Measurements from ENCODE around the gene CCDC85B. TPM values are rescaled to one million over a fixed set of nuclear protein-coding genes. Genes with fewer than 3 reads are reported as not detected.

The CCDC85B gene
- total RNA-seq, 1 donor from 2014 or later, result 129 TPM

DNA sequence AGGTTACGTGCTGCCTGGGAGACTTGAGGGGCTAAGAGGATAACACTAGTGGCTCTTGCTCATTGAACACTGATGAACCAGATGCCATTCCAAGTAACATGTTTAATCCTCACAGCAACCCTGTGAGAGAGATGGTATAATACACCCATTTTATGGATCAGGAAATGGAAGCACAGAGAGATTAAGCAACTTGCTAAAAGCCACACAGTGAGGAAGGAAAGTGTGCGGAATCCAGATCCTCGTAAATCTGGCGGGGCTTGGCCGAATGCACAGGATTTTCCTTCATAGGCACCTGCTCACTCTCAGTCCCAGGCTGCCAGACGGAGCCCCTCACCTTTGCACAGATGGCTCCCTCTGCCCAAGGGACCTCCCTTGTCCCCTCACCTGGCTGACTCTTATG, 17.4 kb downstream of the CCDC85B start:
- no peak for DNase-seq (ENCODE audit: low read depth, low spot score)

DNA sequence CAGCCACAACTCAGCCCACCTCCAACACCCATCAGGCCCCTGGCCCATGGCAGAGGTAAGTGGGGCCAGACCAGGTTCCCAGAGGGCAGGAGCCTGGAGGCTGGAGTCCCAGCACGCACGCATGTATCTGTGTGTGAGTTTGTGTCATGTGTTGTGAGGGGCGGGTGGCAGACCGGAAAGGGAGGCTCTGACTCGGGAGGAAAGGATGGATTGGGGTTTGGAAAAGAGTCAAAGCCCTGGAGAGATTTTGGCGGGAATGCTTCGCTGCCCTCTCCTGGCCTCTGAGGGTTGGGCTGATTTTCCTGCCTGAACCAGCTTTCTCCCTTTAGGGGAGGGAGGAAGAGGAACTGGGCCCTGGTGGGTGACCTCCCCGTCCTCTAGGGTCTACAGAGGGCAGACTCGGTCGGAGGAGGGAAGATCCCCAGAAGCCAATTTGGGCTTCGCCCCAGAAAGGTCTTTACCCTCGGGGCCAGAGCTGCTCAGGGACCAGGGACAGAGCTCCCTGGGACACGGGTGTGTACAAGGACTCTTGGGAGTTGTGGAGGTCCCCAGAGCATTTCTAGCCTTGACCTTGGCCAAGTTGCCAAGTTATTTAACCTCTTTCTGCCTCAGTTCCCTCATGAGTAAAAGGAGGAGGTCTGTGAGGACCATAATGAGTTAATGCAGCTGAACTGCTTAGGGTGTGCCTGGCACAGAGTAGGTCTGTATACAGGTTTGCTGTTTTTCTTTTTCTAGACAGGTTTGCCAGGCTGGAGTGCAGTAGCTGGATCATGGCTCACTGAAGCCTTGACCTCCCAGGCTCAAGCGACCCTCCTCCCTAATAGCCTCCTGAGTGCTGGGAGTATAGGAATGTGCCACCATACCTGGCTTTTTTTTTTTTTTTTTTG, 21.5 kb downstream of the CCDC85B start:
- DNase-seq (ENCODE audit: low read depth, low spot score), result no peak

DNA sequence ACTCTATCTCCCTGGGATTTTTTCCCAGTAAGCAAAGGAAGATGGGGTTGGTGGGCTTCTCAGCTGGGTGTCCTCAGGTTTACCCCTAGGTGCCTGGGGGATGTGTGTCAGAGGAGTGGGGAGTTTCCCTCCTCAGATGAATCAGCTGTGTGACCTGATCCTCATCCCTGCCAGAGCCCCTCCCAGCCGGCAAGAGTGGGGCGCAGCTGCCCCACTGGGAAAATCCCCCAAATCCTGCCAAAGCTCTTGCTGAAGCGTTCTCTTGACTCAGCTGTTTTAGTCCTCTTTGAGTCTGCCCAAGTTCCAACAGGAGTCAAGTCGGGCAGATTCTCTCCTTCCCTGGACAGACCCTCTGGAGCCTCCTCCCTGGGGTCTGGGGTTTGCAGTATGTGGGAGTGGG, 22.4 kb downstream of the CCDC85B start:
- no peak for DNase-seq (ENCODE audit: low read depth, low spot score)

DNA sequence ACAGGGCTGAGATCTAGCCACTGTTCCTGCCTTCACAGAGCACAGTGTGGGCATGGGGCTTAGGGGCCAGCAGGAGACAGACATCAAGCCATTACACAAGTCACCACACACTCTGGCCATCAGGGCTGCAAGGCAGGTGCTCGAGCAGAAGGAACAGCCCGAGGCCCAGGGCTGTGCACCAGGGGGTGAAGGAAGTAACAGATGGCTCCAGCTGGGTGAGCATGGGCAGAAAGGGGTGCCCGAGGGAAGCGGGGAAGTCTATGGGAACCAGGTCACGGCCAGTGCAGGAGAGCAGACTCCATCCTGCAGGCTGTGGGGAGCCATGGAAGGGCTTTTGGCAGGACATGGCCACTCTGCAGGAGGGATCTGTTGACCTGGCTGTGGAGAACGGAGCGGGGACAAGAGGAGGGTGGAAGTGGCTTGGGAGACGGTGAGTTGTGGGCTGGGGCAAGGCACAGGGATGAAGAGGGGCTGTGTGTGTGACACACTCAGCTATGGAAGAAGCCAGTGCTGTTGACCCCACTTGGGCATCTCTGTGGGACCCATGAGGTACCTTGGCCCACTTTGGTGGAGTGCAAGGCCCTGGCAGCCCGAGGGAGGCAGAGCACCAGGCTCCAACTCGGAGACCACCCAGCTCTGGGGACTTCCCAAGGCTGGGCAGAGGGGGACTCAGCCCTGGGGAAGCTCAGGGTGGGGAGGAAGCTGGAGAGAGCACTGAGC, 24.8 kb downstream of the CCDC85B start:
- DNase-seq (ENCODE audit: low read depth, low spot score), result no peak

DNA sequence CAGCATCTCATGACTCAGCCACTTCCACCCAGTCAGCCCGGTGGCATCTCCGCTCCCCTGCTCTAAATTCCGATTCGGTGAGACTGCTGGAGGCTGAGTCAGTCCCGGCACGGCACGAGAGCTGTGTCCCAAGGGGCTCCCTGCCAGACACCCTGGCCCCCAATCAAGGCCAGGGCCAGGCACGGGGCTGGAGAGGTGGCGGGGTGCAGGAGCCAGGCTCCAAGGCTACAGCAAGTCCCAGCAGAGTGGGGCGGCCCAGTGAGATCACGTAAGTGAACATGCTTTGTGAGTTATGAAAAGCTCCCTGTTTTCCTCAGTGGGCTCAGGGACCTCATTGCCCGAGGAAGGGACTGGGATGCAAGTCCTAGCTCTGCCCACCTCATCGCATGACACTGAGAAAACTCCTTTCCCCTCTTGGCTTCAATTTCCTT, 25.4 kb downstream of the CCDC85B start:
- DNase-seq (ENCODE audit: low read depth, low spot score), result peak; percentile 85

DNA sequence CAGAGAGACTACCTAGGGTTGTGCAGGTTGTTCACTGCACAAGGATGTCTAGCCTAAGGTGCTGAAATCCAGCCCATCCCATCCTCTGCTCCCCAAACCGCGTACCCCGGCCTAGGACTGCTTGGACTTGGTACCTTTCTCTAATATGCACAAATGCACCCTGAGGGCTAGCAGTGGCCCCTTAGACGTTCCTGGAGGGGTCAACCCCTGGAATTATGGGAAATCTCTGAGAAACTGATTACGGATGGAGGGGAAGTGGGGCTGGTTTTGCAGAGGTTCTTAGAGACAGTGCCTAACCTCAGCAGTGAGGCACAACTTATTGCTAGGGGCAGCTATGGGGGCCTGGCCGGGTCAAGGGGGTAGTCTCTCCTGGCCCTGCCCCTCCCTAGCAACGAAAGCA, 25.9 kb downstream of the CCDC85B start:
- no peak for DNase-seq (ENCODE audit: low read depth, low spot score)

DNA sequence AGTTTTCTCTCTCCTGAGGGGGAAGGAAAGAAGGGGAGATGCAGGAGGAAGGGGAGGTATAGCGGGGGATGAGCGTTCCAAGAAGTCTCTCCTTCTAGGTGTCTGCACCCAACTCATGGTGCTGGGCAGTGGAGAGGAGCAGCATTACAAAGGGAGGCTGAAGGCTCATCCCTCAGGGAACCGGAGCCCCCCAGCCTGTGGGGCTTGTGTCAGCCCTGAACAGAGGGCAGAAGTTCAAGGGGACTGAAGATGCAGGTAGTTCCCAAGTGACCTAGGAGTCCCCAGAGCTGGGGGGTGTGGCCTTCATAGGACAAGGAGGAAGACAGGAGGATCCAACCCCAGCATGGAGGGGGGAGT, 26.6 kb downstream of the CCDC85B start:
- DNase-seq (ENCODE audit: low read depth, low spot score), result no peak

DNA sequence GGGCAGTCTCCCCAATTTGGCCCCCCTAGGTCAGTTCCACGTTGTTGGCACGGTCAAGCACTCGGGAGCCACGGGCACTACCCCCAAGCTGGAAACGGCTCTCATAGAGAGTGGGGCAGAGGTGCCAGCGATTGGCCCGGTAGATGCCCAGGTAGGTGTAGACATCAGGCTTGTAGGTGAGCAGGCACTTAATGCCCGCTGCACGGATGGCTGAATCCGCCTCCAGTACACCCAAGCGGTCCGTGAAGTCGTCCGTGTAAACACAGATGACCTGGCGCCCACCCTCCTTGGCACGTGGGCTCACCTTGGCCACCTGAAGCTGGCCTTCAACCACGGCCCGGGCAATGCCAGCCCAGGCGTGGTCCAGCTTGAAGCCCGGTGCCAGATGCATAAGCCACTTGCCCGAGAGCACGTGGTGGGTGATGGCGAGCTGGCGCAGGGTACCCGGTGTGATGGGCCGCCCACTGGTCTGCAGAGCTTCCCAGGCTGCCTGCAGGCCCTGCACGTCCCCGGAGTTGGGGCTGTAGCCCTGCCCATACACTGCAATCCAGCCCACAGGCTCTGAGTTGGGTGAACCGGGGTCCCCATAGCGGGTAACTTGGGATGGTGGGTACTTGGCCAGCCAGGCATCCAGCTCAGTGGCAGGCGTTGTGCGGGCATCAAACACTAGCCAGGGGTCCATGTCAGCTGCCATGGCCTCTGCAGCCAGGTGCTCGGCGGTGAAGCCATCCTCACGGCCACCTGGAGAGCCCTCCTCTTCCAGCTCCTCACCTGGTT, 27.1 kb downstream of the CCDC85B start:
- DNase-seq (ENCODE audit: low read depth, low spot score), result no peak

DNA sequence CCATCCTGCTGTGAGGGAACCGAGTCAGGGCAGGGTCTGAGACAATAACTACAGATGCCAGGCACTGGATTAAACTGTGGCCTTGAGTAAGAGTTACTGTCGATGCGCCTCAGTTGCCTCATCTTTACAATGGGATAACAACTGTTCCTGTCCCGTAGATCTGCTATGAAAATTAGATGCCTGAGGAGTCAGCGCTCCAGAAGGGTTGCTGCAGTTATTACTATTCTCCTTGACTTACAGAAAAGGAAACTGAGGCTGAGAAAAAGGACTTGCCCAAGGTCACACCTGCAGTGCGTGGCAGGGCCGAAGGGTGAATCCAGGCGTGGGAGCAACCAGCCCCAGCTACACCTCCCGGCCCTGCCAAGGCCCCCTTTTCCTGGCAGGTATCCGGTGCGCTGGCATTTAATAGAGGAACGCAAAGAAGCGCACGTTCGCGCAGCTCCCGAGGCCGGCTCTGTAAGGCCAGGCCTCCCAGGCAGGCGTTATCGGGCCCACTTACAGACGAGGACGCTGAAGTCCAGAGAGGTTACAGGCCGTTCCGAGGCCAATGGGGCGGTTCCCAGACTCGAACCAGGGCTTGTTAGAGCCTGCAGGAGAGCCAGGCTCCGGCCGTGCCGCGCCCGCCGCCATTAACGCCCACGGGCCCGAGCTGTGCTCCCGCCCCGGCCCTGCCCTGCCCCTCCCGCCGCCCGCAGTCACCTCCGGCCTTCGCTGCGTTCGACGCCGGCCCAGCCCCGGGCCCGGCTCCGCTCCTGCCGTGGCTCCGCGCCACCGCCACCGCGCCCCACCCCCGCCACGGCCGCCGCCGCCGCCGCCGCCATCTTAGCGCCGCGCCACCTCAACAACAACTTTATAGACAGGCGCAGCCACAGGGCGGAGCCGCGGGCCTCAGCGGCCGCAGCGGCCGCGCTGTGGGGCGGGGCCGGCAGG, 28.0 kb downstream of the CCDC85B start, which contains the start of gene C11orf68:
Gene C11orf68, minus strand, starts transcription at position 852 of the 930 bp plus-strand sequence. Its CDS starts 31 bp downstream, at position 821.
- no peak for DNase-seq (ENCODE audit: low read depth, low spot score)

DNA sequence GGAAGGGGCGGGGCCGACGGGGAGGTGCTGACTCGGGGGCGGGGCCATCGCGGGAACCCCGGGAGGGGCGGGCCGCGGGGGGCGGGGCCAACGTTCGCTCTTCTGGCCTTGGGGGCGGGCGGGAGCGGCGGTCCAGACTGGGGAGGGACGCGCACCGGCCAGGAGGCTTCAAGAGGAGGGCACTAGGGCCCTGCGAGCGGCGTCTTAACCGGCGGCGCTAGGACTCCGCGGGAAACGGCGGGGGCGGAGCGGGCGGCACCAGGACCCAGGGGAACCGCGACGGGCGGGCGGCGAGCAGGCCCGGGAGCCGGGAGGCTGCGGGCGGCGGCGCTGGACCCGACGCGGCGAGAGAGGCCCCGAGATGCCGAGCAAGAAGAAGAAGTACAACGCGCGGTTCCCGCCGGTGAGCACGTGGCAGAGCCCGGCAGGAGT, 28.7 kb downstream of the CCDC85B start, which contains the start of gene DRAP1:
Gene DRAP1, plus strand, starts transcription at position 286 of the 432 bp plus-strand sequence. Its CDS starts 76 bp downstream, at position 362.
- DNase-seq (ENCODE audit: low read depth, low spot score), result peak; percentile 95

DNA sequence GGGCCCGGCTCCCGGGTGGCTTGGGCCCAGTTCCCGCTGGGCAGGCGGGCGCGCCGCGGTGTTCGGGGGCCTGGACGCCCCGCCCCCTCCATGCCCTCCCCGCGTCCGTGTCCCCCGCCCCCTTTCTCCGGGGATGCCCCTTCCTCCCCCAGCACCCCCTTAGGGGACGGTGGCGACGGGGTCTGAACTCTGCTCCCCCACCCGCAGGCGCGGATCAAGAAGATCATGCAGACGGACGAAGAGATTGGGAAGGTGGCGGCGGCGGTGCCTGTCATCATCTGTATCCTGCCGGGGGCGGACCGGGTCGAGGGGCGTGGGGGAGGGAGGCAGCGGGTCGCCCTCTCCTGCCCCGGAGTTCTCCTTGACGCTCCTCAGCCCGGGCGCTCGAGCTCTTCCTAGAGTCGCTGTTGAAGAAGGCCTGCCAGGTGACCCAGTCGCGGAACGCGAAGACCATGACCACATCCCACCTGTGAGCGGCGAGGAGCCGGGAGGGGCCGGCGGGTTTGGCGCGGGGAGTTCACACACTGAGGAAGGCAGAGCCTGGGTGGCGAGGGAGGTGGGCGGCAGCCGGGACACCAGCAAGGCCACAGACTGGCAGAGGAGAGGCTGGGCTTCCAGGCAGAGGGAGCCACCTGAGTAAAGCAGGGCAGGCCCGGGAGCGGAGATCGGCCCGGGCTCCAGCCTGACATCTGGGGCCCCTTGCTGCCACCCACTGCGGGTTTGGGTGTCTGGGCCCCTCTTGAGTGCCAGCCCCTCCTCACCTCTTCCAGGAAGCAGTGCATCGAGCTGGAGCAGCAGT, 29.3 kb downstream of the CCDC85B start:
- no peak for DNase-seq (ENCODE audit: low read depth, low spot score)

DNA sequence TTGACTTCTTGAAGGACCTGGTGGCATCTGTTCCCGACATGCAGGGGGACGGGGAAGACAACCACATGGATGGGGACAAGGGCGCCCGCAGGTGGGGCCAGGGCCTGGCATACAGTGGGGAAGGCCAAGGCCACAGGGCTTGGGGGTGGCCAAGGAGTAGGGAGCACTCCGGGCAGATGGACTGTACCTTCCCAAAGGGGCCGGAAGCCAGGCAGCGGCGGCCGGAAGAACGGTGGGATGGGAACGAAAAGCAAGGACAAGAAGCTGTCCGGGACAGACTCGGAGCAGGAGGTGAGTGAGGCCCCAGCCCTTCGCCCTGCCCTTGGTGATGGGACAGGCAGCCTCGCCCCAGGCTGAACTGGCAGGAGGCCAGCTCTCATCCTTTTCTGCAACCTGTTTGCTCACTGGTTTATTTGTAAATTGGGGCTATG, 29.9 kb downstream of the CCDC85B start:
- no peak for DNase-seq (ENCODE audit: low read depth, low spot score)

DNA sequence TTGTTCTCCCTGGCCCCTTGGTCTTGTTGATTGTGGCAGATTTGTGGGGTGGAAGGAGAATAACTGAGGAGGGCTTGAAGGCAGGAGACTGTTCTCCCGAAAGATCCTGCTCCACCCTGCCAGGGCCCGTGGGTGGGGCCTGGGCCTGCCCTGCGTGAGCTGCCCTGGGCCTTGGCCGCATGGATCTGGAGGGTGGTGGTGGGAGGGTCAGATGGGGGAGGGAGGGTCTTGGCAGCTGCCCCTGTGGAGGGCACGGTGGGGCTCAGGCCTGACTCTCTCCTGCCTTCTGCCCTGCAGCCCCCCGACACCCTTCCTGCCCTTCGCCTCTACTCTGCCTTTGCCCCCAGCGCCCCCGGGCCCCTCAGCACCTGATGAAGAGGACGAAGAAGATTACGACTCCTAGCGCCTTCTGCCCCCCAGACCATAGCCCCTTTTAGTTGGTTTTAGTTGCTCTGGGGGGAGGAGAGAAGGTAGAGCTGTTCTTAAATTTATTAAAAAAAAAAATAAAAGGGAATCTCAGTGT, 30.6 kb downstream of the CCDC85B start:
- DNase-seq (ENCODE audit: low read depth, low spot score), result no peak

DNA sequence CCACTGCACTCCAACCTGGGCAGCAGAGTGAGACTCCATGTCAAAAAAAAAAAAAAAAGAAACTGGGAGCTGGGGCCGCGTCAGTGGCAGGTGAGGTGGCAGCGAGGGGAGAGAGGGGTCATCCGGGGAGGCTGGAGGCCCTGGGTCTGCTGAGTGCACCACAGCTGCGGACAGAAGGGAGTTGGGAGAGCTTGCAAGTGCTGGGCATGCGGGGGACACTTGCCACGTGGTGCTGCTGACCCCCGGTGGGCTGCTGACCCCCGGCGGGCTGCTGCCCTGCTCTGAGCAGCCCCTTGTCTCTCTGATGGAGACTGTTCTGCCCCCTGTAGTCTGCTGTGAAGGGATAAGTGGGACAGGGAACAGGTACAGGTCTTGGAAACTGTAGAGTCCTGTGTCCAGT, 31.4 kb downstream of the CCDC85B start:
- no peak for DNase-seq (ENCODE audit: low read depth, low spot score)

DNA sequence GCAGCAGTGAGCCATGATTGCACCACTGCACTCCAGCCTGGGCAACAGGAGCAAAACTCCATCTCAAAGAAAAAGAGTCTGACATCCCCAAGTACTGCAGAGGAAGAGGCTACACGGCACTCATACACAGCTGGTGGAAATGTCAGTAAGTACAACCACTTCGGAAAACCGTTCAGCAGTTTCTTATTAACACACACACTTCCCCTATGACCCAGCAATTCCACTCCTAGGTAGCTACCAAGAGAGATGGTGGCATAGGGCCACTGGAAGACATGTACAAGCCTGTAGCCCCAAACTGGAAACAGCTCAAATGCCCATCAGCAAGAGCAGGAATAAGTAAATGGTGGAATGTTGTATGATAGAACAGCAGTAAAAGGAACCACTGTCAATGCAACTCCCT, 32.1 kb downstream of the CCDC85B start:
- DNase-seq (ENCODE audit: low read depth, low spot score), result no peak

DNA sequence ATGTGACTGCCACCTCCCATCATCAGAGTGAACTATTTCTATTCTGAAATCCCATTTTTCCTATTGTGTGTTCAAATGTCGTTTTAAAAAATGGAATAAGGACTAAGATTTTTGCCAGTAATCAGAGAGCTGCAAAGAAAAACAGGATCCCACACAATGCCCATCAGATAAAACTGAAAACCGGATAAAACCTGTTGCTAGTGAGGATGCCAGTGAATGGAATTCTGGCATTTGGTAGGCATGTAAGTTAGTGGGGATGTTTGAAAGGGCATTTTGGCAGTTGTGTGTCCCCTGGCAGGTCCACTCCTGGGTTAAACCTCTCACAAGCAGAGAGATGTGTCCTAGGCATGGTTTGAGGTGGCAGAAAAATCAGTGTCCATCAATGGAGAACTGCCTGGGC, 34.9 kb downstream of the CCDC85B start:
- no peak for DNase-seq (ENCODE audit: low read depth, low spot score)

DNA sequence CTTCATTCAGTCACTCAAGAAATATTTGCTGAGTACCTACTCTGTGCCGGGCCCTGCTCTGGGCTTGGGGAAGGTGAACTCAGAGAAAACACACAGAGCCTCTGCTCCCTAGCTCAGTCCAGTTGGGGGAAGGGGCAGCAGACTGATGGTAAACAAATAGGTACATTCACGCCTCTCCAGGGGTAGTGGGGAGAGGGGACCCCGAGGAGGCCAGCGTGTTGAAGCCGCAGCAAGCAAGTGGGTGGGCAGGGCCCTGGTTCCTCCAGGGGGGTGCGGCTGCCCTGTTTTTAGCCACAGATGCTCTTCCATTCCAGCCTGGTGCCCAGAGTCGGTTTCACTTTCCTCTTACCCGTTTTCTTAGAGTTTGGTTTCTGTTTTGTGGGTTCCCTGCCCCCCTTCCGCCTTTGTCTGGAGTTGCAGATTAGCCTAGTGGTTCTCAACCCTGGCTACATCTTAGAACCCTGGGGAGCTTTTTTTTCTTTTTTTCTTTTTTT, 37.5 kb downstream of the CCDC85B start:
- DNase-seq (ENCODE audit: low read depth, low spot score), result no peak

DNA sequence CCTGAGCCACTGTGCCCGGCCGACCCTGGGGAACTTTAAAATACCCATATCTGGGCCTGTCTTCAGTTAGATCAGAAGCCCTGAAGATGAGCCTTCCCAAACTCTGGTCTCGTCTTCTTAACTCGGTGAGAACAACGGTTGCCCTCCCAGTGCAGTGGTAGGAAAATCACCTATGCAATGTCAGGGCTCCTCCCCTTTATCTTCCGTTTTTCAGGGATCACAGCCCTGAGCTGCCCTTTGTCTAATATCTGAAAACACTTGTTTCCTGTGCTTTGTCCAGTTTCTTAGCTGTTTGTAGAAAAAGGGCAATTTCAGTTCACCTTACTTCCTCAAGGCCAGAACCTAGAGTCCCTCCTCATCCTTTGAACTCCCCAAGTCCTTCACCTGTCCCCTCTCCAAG, 38.2 kb downstream of the CCDC85B start:
- DNase-seq (ENCODE audit: low read depth, low spot score), result no peak

Data from pulmonary artery endothelial cell (primary cell).